Stomach smooth muscle (tissue), 2 donors: ENCODE data around the gene SBK1.

Source experiments
- H3K27ac ChIP-seq: one replicate; pipeline ENCODE4 v1.7.0; 2013; ENCODE audit warnings: mild to moderate bottlenecking, low read length, inconsistent platforms
- H3K27me3 ChIP-seq, 2 donors: one replicate each; pipeline ENCODE4 v1.7.0; 2013; ENCODE audit warnings: low read length in 2 of 2; ENCODE audit not compliant: insufficient read depth in 2 of 2, control insufficient read depth in 1 of 2
- H3K36me3 ChIP-seq, 2 donors: one replicate each; pipeline ENCODE4 v1.7.0; 2013; ENCODE audit warnings: low read length in 2 of 2; ENCODE audit not compliant: control insufficient read depth in 2 of 2, insufficient read depth in 2 of 2
- H3K4me1 ChIP-seq: one replicate; pipeline ENCODE4 v1.7.0; 2013; ENCODE audit warnings: low read length; ENCODE audit not compliant: control insufficient read depth, insufficient read depth
- H3K4me3 ChIP-seq, 2 donors: one replicate each; pipeline ENCODE4 v1.7.0; 2013; ENCODE audit warnings: low read length in 2 of 2
- H3K9ac ChIP-seq, 2 donors: one replicate each; pipeline ENCODE4 v1.7.0; 2013; ENCODE audit warnings: low read length in 2 of 2, mild to moderate bottlenecking in 1 of 2
- H3K9me3 ChIP-seq, 2 donors: one replicate each; pipeline ENCODE4 v1.7.0; 2013; ENCODE audit warnings: low read length in 2 of 2; ENCODE audit not compliant: control insufficient read depth in 2 of 2
- donor health status: healthy.
- donor health status: Pancreatic carcinoma.

SBK1 gene

DNA sequence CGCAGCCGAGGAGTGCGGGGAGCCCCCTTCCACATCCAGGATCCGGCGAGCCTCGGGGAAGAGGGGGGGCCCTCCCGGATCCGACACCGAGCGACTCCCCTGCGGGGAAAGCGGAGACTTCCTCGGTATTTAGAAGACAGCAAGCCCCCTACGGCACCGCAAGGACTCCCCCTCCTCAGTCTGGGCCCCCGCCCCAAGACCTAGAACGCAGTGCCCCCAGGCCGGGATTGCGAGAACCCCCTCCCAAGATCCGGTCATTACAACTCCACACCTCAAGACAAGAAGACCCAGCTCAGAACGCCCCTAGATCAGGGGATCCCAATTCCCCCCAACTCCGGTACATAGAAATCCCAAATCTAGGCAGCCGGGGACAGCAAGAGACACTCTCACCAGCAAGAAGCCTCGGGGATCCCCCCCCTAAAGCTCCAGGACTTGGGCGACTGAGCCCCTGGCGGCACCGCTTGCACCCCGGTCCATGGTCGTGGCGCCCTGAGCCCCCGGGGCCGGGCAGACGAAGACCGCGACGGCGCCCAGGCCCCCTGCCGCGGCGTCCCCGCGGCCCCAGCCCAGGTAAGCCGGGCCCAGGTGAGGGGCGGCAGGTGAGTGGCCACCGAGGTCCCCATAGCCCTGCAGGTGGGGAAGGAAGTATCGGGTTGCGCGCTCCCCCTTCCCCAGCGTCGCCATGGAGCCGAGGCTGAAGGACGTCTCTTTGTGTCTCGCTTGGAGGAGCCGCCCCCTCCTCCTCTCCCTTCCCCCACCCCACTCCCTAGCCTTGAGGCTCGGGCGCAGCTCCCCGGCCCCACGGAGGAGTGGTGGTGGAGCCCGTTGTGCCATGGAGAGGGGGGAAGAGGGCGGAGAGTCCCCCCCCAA is 641 bp downstream of the SBK1 start:
- H3K27ac ChIP-seq, result no peak overlapping the region
- peak overlapping the region; percentile 59 to 68 for H3K4me3 ChIP-seq

DNA sequence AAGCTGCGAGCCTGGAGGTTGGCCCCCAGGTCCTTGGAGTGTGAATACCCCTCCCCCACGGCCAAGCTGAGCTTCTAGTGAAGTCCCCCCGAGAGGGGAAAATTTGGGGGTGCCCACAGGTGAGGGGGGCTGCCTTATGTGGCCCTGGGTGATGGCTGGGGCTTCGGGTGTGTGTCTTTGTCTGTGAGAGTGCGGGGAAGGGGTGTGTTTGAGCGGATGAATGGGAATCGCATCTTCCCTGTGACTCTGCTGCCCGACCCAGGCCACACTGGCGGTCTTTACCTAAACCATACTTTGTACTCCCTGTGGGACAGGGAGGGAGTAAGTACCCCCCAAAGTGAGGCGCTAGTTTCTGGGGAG is 1.3 kb downstream of the SBK1 start:
- Histone ChIP-seq H3K9me3 (no peaks in the 10 kb centered on the region), H3K4me3 (no peak overlapping the region), H3K27me3 (peaks cover 0 to 2% of the 10 kb centered on the region in 2 donors), H3K27ac (no peak overlapping the region), H3K36me3 (no peaks in the 10 kb centered on the region), H3K4me1 (peaks cover 17% of the 10 kb centered on the region), H3K9ac (no peak overlapping the region)

More for the DNA sequence above, 641 bp downstream of the SBK1 start:
- Histone ChIP-seq H3K9me3 (no peaks in the 10 kb centered on the region), H3K36me3 (no peaks in the 10 kb centered on the region), H3K4me1 (peaks cover 17% of the 10 kb centered on the region), H3K27me3 (peaks cover 0 to 2% of the 10 kb centered on the region in 2 donors), H3K9ac (peak overlapping the region in 1 of 2 donors; percentile 13)

DNA sequence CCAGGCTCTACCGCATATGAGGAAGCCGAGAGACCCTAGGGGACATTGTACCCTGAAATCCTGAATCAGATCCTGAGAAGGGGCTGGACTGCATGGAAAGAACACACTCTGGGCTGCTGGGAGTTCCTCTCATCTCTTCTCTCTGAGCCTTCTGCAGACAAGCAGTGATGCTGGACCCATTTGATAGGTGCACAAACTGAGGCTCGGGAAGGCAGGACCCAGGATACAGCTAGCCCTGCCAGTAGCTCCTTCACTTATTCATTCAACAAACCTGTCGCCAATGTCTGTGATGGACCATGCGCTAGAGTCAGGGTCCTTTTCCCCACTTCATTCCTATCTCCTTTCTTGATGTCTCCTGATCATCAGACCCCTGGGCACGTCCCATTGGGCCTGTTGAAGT is 1.9 kb downstream of the SBK1 start:
- Histone ChIP-seq H3K27ac (no peak overlapping the region), H3K27me3 (peaks cover 0 to 2% of the 10 kb centered on the region in 2 donors), H3K4me3 (no peak overlapping the region), H3K9ac (no peak overlapping the region), H3K9me3 (no peaks in the 10 kb centered on the region), H3K36me3 (no peaks in the 10 kb centered on the region), H3K4me1 (peaks cover 17% of the 10 kb centered on the region)

DNA sequence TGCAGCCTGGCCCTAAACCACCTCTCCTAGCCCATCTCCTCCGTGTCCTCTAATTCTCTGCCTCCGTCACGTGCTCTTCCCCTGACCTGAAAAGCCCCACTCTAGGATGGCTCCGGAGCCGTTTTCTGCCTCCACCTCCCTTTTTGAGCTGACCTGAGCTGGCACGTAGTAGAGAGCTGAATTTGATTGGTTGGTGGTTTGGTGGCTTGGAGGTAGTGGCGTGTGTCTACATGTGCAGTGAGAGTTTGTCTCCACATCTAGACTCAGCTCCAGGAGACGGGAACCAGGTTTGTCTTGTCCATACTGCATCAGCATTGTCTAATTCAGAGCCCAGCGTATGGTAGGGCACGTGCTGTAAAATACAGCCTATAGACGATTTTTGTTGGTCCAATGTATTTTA is 3.0 kb downstream of the SBK1 start:
- Histone ChIP-seq H3K9me3 (no peaks in the 10 kb centered on the region), H3K36me3 (no peaks in the 10 kb centered on the region), H3K4me1 (peaks cover 17% of the 10 kb centered on the region), H3K27ac (no peak overlapping the region), H3K9ac (no peak overlapping the region), H3K4me3 (no peak overlapping the region), H3K27me3 (peaks cover 0 to 2% of the 10 kb centered on the region in 2 donors)

DNA sequence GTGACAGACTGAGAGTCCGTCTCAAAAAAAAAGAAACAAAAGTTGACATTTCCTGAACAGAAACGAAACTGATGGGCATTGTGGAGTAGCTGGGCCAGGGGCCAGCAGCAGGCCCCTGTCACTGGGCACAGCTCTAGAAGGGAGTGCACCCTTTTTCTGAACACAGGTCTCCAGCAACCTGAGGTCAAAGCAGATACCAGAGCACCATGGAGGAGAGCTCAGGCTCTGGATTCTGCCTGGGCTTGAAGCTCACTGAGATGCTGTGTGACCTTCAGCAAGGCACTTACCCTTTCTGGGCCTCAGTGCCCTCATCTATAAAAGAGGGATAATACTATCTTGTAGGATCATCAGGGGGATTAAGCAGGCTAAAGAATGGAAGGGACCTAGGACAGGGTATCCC is 5.0 kb downstream of the SBK1 start:
- Histone ChIP-seq H3K36me3 (no peaks in the 10 kb centered on the region), H3K9me3 (no peaks in the 10 kb centered on the region), H3K9ac (no peak overlapping the region), H3K27me3 (peaks cover 0 to 2% of the 10 kb centered on the region in 2 donors), H3K4me1 (peaks cover 11% of the 10 kb centered on the region), H3K4me3 (no peak overlapping the region), H3K27ac (no peak overlapping the region)

DNA sequence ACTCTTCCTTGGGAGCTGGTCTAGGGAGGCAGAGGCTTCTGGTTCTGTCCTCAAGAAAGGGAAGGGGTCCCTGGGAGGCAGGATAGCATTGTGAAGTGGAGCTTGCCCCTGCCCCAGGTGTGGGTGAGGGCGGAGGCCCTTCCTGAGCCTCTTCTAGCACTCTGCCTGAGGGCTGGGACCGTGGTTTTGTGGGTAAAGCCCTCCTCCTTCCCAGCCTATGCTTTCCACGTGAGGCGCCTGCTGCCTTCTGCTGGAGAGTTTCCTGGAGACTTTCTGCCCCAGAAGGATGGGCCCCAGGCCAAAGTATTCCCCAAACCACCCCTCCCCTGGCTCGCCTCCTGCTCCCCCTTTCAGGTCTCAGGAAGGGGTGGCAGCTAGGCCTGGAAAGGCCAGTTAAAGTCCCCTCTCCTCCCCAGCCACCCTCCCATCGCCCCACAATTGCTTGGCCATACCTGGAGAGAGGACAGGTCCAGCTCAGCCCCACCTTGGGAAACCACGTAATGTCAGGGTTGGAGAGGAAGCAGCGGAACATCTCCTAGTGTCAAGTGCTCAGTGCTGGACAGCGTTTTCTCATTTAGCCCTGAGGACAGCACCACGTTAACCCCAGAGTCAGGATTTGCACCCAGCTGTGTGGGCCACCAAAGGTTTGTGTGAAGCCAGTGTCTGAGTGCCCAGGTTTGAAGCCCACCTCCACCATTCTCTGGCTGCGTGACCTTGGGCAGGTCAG is 5.6 kb downstream of the SBK1 start:
- no peak overlapping the region for H3K9ac ChIP-seq
- no peak overlapping the region for H3K27ac ChIP-seq

DNA sequence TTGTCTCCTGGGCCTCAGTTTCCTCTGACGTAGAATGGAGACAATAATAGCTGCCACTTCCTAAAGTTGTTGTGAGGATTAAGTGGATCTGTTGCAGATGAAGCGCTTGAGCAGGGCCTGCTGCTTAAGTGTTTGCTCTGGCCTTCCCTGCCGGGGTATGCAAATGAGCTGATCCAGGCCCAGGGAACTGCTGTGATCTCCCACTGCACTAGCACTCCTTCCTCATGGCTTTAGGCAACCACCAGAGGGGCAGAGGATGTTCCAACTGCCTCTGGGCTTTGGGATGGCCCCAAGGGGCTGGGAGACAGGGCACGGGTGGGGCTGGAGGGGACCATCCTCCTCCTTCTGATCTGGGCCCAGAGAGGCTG is 6.2 kb downstream of the SBK1 start:
- Histone ChIP-seq H3K4me3 (no peak overlapping the region), H3K36me3 (no peaks in the 10 kb centered on the region), H3K9me3 (no peaks in the 10 kb centered on the region), H3K27me3 (no peaks in the 10 kb centered on the region), H3K9ac (no peak overlapping the region), H3K4me1 (no peaks in the 10 kb centered on the region), H3K27ac (no peak overlapping the region)

More for the DNA sequence above, 5.6 kb downstream of the SBK1 start:
- Histone ChIP-seq H3K4me3 (no peak overlapping the region), H3K27me3 (no peaks in the 10 kb centered on the region), H3K4me1 (peaks cover 5% of the 10 kb centered on the region), H3K9me3 (no peaks in the 10 kb centered on the region), H3K36me3 (no peaks in the 10 kb centered on the region)

DNA sequence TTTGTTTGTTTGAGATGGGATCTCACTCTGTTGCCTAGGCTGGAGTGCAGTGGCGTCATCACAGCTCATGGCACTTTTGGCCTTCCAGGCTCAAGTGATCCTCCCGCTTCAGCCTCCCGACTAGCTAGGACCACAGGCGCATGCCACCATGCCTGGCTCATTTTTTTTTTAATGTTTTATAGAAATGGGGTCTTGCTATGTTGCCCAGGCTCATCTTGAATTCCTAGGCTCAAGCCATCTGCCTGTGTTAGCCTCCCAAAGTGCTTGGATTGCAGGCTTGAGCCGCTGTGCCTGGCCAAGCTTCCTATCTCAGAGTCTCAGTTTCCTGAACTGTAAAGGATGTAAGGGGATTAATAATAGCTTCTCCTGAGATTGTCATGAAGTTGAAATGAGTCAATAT is 8.0 kb downstream of the SBK1 start:
- Histone ChIP-seq H3K4me3 (no peak overlapping the region), H3K27me3 (no peaks in the 10 kb centered on the region), H3K9ac (no peak overlapping the region), H3K36me3 (no peaks in the 10 kb centered on the region), H3K4me1 (no peaks in the 10 kb centered on the region), H3K9me3 (no peaks in the 10 kb centered on the region), H3K27ac (no peak overlapping the region)

DNA sequence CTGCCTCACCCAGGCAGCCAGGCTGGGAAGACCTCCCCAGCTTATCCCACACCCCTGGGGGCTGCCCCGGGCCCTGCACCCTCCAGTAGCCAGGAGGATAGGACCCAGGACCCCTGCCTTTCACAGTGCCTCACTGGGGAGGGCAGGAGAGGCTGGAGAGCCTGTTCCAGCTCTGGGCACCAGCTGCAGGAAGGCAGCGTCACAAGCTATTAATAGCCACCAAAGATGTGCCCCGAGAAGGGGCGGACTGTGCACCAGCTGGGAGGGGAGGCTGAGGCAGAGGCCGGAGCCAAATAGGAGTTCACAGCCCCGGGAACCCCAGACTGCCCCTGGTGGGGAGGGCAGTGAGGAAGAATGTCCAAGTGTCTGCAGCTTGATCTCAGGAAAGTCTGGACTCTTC is 8.8 kb downstream of the SBK1 start:
- H3K27me3 ChIP-seq, result no peaks in the 10 kb centered on the region
- no peaks in the 10 kb centered on the region for H3K36me3 ChIP-seq
- no peak overlapping the region for H3K4me3 ChIP-seq
- H3K4me1 ChIP-seq, result no peaks in the 10 kb centered on the region
- no peak overlapping the region for H3K9ac ChIP-seq
- H3K9me3 ChIP-seq, result no peaks in the 10 kb centered on the region
- no peak overlapping the region for H3K27ac ChIP-seq

DNA sequence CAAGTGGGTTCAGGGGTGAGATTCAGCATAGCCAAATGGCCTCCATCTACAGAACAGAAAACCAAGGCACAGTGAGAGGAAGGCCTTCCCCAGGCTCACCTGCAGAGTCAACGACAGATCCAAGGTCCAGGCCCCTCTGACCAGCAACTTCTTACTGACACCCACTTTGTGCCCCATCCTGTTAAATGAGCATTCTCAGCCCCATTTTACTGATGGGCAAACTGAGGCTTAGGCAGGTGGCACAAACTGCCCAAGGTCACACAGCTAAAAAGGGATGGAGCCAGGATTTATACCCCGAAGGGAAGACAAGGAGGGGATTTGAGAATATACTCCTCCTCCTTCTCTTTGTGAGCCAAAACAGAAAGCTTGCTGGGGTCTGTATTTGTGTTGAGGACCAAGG is 9.3 kb downstream of the SBK1 start:
- Histone ChIP-seq H3K9me3 (no peaks in the 10 kb centered on the region), H3K4me3 (no peak overlapping the region), H3K4me1 (no peaks in the 10 kb centered on the region), H3K36me3 (no peaks in the 10 kb centered on the region), H3K9ac (no peak overlapping the region), H3K27ac (no peak overlapping the region), H3K27me3 (no peaks in the 10 kb centered on the region)

DNA sequence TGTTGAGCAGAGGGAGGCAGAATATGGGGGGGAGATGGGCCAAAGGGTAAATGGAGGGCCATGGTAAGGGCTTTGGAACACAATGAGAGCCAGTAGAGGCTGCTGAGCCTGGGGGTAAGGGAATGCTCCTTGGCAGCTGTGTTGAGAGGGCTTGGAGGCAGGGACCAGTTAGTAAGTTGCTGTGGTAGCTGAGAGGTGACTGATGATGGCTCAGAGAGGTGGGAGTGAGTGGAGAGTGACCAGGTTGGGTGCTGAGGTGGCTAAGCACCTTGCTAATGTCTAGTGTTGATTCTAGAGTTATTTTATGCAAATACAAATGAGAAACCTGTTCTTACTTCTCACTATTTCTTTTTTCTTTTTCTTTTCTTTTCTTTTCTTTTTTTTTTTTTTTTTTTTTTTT is 10.8 kb downstream of the SBK1 start:
- Histone ChIP-seq H3K9me3 (no peaks in the 10 kb centered on the region), H3K27ac (no peak overlapping the region), H3K36me3 (no peaks in the 10 kb centered on the region), H3K4me3 (no peak overlapping the region), H3K4me1 (no peaks in the 10 kb centered on the region), H3K27me3 (no peaks in the 10 kb centered on the region), H3K9ac (no peak overlapping the region)
